ENCODE measurements around the gene AGAP1.

The AGAP1 gene

GRCh38 chr2:235538981-235539380 is 45.1 kb downstream of the AGAP1 start:
- Histone ChIP-seq H3K27ac (ENCODE audit: low read length) (no peak overlapping the region), H3K27me3 (ENCODE audit: control insufficient read depth, insufficient read depth, low read length) (no peaks in the 10 kb centered on the region), H3K36me3 (ENCODE audit: control insufficient read depth, insufficient read depth, low read length) (no peaks in the 10 kb centered on the region), H3K4me1 (ENCODE audit: control insufficient read depth, insufficient read depth, low read length) (peaks cover 8% of the 10 kb centered on the region), H3K9me3 (ENCODE audit: control insufficient read depth, insufficient read depth, low read length) (no peaks in the 10 kb centered on the region), H3K4me3 (ENCODE audit: low read length) (no peak overlapping the region)
- no peak for DNase-seq (ENCODE audit: low read depth, low spot score)
- WGBS (ENCODE audit: insufficient coverage, insufficient read length): no CpG with 5 or more reads among the region's 5 CpGs

GRCh38 chr2:235539773-235540172 is 45.9 kb downstream of the AGAP1 start:
- H3K27me3 ChIP-seq (ENCODE audit: control insufficient read depth, insufficient read depth, low read length): no peaks in the 10 kb centered on the region

GRCh38 chr2:235541016-235541415 is 47.2 kb downstream of the AGAP1 start:
- Histone ChIP-seq H3K36me3 (ENCODE audit: control insufficient read depth, insufficient read depth, low read length) (no peaks in the 10 kb centered on the region), H3K27ac (ENCODE audit: low read length) (no peak overlapping the region), H3K27me3 (ENCODE audit: control insufficient read depth, insufficient read depth, low read length) (no peaks in the 10 kb centered on the region), H3K4me1 (ENCODE audit: control insufficient read depth, insufficient read depth, low read length) (peaks cover 5% of the 10 kb centered on the region), H3K4me3 (ENCODE audit: low read length) (no peak overlapping the region), H3K9me3 (ENCODE audit: control insufficient read depth, insufficient read depth, low read length) (no peaks in the 10 kb centered on the region)
- DNase-seq (ENCODE audit: low read depth, low spot score): no peak
- WGBS (ENCODE audit: insufficient coverage, insufficient read length): no CpG with 5 or more reads among the region's 5 CpGs

More at GRCh38 chr2:235539773-235540172, 45.9 kb downstream of the AGAP1 start:
- no CpG with 5 or more reads among the region's 7 CpGs for WGBS (ENCODE audit: insufficient coverage, insufficient read length)
- Histone ChIP-seq H3K27ac (ENCODE audit: low read length) (no peak overlapping the region), H3K36me3 (ENCODE audit: control insufficient read depth, insufficient read depth, low read length) (no peaks in the 10 kb centered on the region), H3K4me3 (ENCODE audit: low read length) (no peak overlapping the region), H3K4me1 (ENCODE audit: control insufficient read depth, insufficient read depth, low read length) (peaks cover 5% of the 10 kb centered on the region), H3K9me3 (ENCODE audit: control insufficient read depth, insufficient read depth, low read length) (no peaks in the 10 kb centered on the region)
- DNase-seq (ENCODE audit: low read depth, low spot score): no peak

GRCh38 chr2:235541838-235542549 is 48.2 kb downstream of the AGAP1 start:
- Histone ChIP-seq H3K4me1 (ENCODE audit: control insufficient read depth, insufficient read depth, low read length) (peaks cover 5% of the 10 kb centered on the region), H3K27ac (ENCODE audit: low read length) (no peak overlapping the region), H3K36me3 (ENCODE audit: control insufficient read depth, insufficient read depth, low read length) (no peaks in the 10 kb centered on the region), H3K27me3 (ENCODE audit: control insufficient read depth, insufficient read depth, low read length) (no peaks in the 10 kb centered on the region), H3K9me3 (ENCODE audit: control insufficient read depth, insufficient read depth, low read length) (no peaks in the 10 kb centered on the region), H3K4me3 (ENCODE audit: low read length) (no peak overlapping the region)
- DNase-seq (ENCODE audit: low read depth, low spot score): no peak
- WGBS (ENCODE audit: insufficient coverage, insufficient read length): no CpG with 5 or more reads among the region's 11 CpGs

- H3K27ac ChIP-seq (ENCODE audit: low read length): no peak overlapping the region
- peak; percentile 54 for DNase-seq (ENCODE audit: low read depth, low spot score)
- no CpG with 5 or more reads among the region's 10 CpGs for WGBS (ENCODE audit: insufficient coverage, insufficient read length)
- H3K9me3 ChIP-seq (ENCODE audit: control insufficient read depth, insufficient read depth, low read length): no peaks in the 10 kb centered on the region
- H3K36me3 ChIP-seq (ENCODE audit: control insufficient read depth, insufficient read depth, low read length): no peaks in the 10 kb centered on the region
- H3K4me1 ChIP-seq (ENCODE audit: control insufficient read depth, insufficient read depth, low read length): peaks cover 5% of the 10 kb centered on the region
- H3K4me3 ChIP-seq (ENCODE audit: low read length): no peak overlapping the region
- no peaks in the 10 kb centered on the region for H3K27me3 ChIP-seq (ENCODE audit: control insufficient read depth, insufficient read depth, low read length)
These were observed 48.9 kb downstream of the AGAP1 start for GRCh38 chr2:235542733-235543127.

GRCh38 chr2:235543128-235543750 is 49.4 kb downstream of the AGAP1 start:
- Histone ChIP-seq H3K27me3 (ENCODE audit: control insufficient read depth, insufficient read depth, low read length) (no peaks in the 10 kb centered on the region), H3K27ac (ENCODE audit: low read length) (no peak overlapping the region), H3K4me3 (ENCODE audit: low read length) (no peak overlapping the region), H3K9me3 (ENCODE audit: control insufficient read depth, insufficient read depth, low read length) (no peaks in the 10 kb centered on the region), H3K4me1 (ENCODE audit: control insufficient read depth, insufficient read depth, low read length) (peaks cover 5% of the 10 kb centered on the region), H3K36me3 (ENCODE audit: control insufficient read depth, insufficient read depth, low read length) (no peaks in the 10 kb centered on the region)
- WGBS (ENCODE audit: insufficient coverage, insufficient read length): no CpG with 5 or more reads among the region's 13 CpGs
- no peak for DNase-seq (ENCODE audit: low read depth, low spot score)

- H3K36me3 ChIP-seq (ENCODE audit: control insufficient read depth, insufficient read depth, low read length): no peaks in the 10 kb centered on the region
These were observed 50.2 kb downstream of the AGAP1 start for GRCh38 chr2:235543851-235544688.

GRCh38 chr2:235544689-235544969 is 50.8 kb downstream of the AGAP1 start:
- Histone ChIP-seq H3K4me3 (ENCODE audit: low read length) (no peak overlapping the region), H3K9me3 (ENCODE audit: control insufficient read depth, insufficient read depth, low read length) (no peaks in the 10 kb centered on the region), H3K27me3 (ENCODE audit: control insufficient read depth, insufficient read depth, low read length) (no peaks in the 10 kb centered on the region), H3K36me3 (ENCODE audit: control insufficient read depth, insufficient read depth, low read length) (no peaks in the 10 kb centered on the region), H3K4me1 (ENCODE audit: control insufficient read depth, insufficient read depth, low read length) (peaks cover 5% of the 10 kb centered on the region), H3K27ac (ENCODE audit: low read length) (no peak overlapping the region)
- DNase-seq (ENCODE audit: low read depth, low spot score): no peak
- 100% methylated on average over 2 of the region's 5 CpGs for WGBS (ENCODE audit: insufficient coverage, insufficient read length)

More at GRCh38 chr2:235543851-235544688, 50.2 kb downstream of the AGAP1 start:
- Histone ChIP-seq H3K4me3 (ENCODE audit: low read length) (no peak overlapping the region), H3K27me3 (ENCODE audit: control insufficient read depth, insufficient read depth, low read length) (no peaks in the 10 kb centered on the region), H3K27ac (ENCODE audit: low read length) (no peak overlapping the region), H3K9me3 (ENCODE audit: control insufficient read depth, insufficient read depth, low read length) (no peaks in the 10 kb centered on the region), H3K4me1 (ENCODE audit: control insufficient read depth, insufficient read depth, low read length) (peaks cover 5% of the 10 kb centered on the region)
- DNase-seq (ENCODE audit: low read depth, low spot score): no peak
- WGBS (ENCODE audit: insufficient coverage, insufficient read length): no CpG with 5 or more reads among the region's 25 CpGs

GRCh38 chr2:235545339-235546150 is 51.7 kb downstream of the AGAP1 start:
- Histone ChIP-seq H3K27me3 (ENCODE audit: control insufficient read depth, insufficient read depth, low read length) (no peaks in the 10 kb centered on the region), H3K27ac (ENCODE audit: low read length) (no peak overlapping the region), H3K4me1 (ENCODE audit: control insufficient read depth, insufficient read depth, low read length) (peaks cover 5% of the 10 kb centered on the region), H3K9me3 (ENCODE audit: control insufficient read depth, insufficient read depth, low read length) (no peaks in the 10 kb centered on the region), H3K4me3 (ENCODE audit: low read length) (no peak overlapping the region), H3K36me3 (ENCODE audit: control insufficient read depth, insufficient read depth, low read length) (no peaks in the 10 kb centered on the region)
- no peak for DNase-seq (ENCODE audit: low read depth, low spot score)
- no CpG with 5 or more reads among the region's 11 CpGs for WGBS (ENCODE audit: insufficient coverage, insufficient read length)

GRCh38 chr2:235546151-235546435 is 52.2 kb downstream of the AGAP1 start:
- H3K4me3 ChIP-seq (ENCODE audit: low read length): no peak overlapping the region
- no peak for DNase-seq (ENCODE audit: low read depth, low spot score)
- no peaks in the 10 kb centered on the region for H3K27me3 ChIP-seq (ENCODE audit: control insufficient read depth, insufficient read depth, low read length)
- H3K36me3 ChIP-seq (ENCODE audit: control insufficient read depth, insufficient read depth, low read length): no peaks in the 10 kb centered on the region
- H3K9me3 ChIP-seq (ENCODE audit: control insufficient read depth, insufficient read depth, low read length): no peaks in the 10 kb centered on the region
- WGBS (ENCODE audit: insufficient coverage, insufficient read length): no CpG with 5 or more reads among the region's 3 CpGs
- no peak overlapping the region for H3K27ac ChIP-seq (ENCODE audit: low read length)
- H3K4me1 ChIP-seq (ENCODE audit: control insufficient read depth, insufficient read depth, low read length): peaks cover 5% of the 10 kb centered on the region

Measured in iPS DF 6.9 (cell line).